Thoracic aorta (tissue), 2 donors: ENCODE results near the gene MYADML2. TPM values are rescaled to one million over a fixed set of nuclear protein-coding genes. Genes with fewer than 3 reads are reported as not detected.
A peak's percentile ranks its signal among the peaks of the same experiment; 100 is the strongest.

Experiments used
- ATAC-seq: fragments of 150-250 bp; one replicate; pipeline ENCODE4 v1.8.0; 2017; ENCODE audit warnings: low read depth; ENCODE audit not compliant: insufficient number of reproducible peaks, low FRiP score
- DNase-seq: peaks from one replicate; pipeline ENCODE4 v3.0.0-alpha.2; 2020; ENCODE audit warnings: low spot score
- H3K27ac ChIP-seq, 2 donors: fragments of 200-600 bp; sonication (generic); 1 replicate in 1 of 2; 2 replicates in 1 of 2; pipeline ENCODE4 v1.5.1; 2016; ENCODE audit warnings: mild to moderate bottlenecking in 2 of 2, moderate library complexity in 2 of 2
- H3K27me3 ChIP-seq: fragments of 200-600 bp; sonication (generic); replicated peaks from 2 replicates; pipeline ENCODE4 v1.6.0; 2016; ENCODE audit warnings: mild to moderate bottlenecking; ENCODE audit not compliant: insufficient read depth
- H3K36me3 ChIP-seq: fragments of 200-600 bp; sonication (generic); one replicate; pipeline ENCODE4 v1.5.1; 2016
- H3K4me1 ChIP-seq, 2 donors: fragments of 200-600 bp; sonication (generic); 1 replicate in 1 of 2; 2 replicates in 1 of 2; pipeline versions ENCODE4 v1.5.1 to v1.6.0; 2016; ENCODE audit warnings: low read depth in 2 of 2, mild to moderate bottlenecking in 1 of 2; ENCODE audit not compliant: control insufficient read depth in 1 of 2
- H3K4me3 ChIP-seq: fragments of 200-600 bp; sonication (generic); 2 replicates; pipeline ENCODE4 v1.5.1; 2016; ENCODE audit warnings: mild to moderate bottlenecking
- H3K9me3 ChIP-seq: fragments of 200-600 bp; sonication (generic); 2 replicates; pipeline ENCODE4 v1.5.1; 2016
- CTCF ChIP-seq: fragments of 200-600 bp; sonication (generic); IDR thresholded peaks from one replicate; pipeline ENCODE4 v1.5.1; 2019; ENCODE audit warnings: antibody characterized with exemption
- total RNA-seq, 2 donors: library from RNA; depleted of rRNA; stranded (reverse); fragments of >200 nt; gene quantifications; one replicate each; pipeline versions ENCODE4 v1.1.0 to v1.2.3, GENCODE V29; 2016

Gene MYADML2
- total RNA-seq, 2 donors from 2014 or later, result not detected

GRCh38 chr17:81901167-81902022 is 45.6 kb downstream of the MYADML2 start:
- H3K27ac ChIP-seq, result no peak overlapping the region
- no peak for ATAC-seq
- H3K4me1 ChIP-seq, result peaks cover 9 to 13% of the 10 kb centered on the region in 2 donors
- peak overlapping the region; percentile 68 for H3K4me3 ChIP-seq
- no peaks in the 10 kb centered on the region for H3K9me3 ChIP-seq
- no peak for TF ChIP-seq CTCF
- H3K36me3 ChIP-seq, result peaks cover 30% of the 10 kb centered on the region
- H3K27me3 ChIP-seq, result no peaks in the 10 kb centered on the region
- DNase-seq, result no peak

GRCh38 chr17:81900181-81900820 is 46.7 kb downstream of the MYADML2 start:
- peaks cover 9 to 13% of the 10 kb centered on the region in 2 donors for H3K4me1 ChIP-seq
- no peaks in the 10 kb centered on the region for H3K9me3 ChIP-seq
- DNase-seq (no peak), ATAC-seq (no peak)
- TF ChIP-seq CTCF, result no peak
- H3K4me3 ChIP-seq, result no peak overlapping the region
- peaks cover 41% of the 10 kb centered on the region for H3K36me3 ChIP-seq
- H3K27me3 ChIP-seq, result no peaks in the 10 kb centered on the region
- H3K27ac ChIP-seq, result no peak overlapping the region

DNA sequence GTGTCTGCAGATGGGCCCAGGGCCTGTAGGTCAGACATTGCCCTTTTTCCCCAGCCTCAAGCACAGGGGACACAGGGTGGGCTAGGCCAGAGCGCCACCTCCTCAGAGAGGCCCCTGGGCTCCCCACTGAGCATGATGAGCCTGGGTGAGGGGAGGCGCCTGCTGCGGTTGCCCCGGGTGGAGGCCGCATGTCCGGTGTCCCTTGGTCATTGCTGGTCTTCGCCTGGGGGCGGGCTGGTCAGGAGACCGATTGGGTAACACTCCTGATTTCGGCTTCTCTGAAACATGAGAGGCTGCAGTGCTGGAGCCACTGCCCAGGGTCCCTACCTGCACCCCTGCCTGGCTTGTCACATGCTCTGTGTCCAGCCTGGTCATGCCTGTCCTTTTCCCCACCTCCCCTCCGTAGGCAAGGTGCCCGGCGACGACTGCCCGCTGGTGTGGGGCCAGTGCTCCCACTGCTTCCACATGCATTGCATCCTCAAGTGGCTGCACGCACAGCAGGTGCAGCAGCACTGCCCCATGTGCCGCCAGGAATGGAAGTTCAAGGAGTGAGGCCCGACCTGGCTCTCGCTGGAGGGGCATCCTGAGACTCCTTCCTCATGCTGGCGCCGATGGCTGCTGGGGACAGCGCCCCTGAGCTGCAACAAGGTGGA is 47.4 kb downstream of the MYADML2 start:
- TF ChIP-seq CTCF, result no peak
- no peak overlapping the region for H3K27ac ChIP-seq
- peaks cover 44% of the 10 kb centered on the region for H3K36me3 ChIP-seq
- no peaks in the 10 kb centered on the region for H3K27me3 ChIP-seq
- no peaks in the 10 kb centered on the region for H3K9me3 ChIP-seq
- H3K4me3 ChIP-seq, result no peak overlapping the region
- DNase-seq, result no peak
- no peak for ATAC-seq
- peaks cover 9 to 13% of the 10 kb centered on the region in 2 donors for H3K4me1 ChIP-seq

GRCh38 chr17:81898885-81899284 is 48.1 kb downstream of the MYADML2 start:
- Histone ChIP-seq H3K9me3 (no peaks in the 10 kb centered on the region), H3K27ac (no peak overlapping the region), H3K27me3 (no peaks in the 10 kb centered on the region), H3K4me1 (peaks cover 9 to 13% of the 10 kb centered on the region in 2 donors), H3K36me3 (peaks cover 44% of the 10 kb centered on the region), H3K4me3 (no peak overlapping the region)
- TF ChIP-seq CTCF, result no peak
- no peak for ATAC-seq
- DNase-seq, result no peak
